NK-92 treated with Interleukin-12 subunit alpha and Interleukin-12 subunit beta, amount 100 ng/mL, for 24 hours (cell line): ENCODE results near the gene CITED1.
"Not testable (repeated sequence)": the region's sequence is repeated elsewhere in the genome, so short reads cannot be mapped to it uniquely, and the experiment has no call there.

Experiments
- DNase-seq: peaks from one replicate; lab custom pipeline; 2025; lab: John Stamatoyannopoulos, UW

Gene CITED1, protein sequence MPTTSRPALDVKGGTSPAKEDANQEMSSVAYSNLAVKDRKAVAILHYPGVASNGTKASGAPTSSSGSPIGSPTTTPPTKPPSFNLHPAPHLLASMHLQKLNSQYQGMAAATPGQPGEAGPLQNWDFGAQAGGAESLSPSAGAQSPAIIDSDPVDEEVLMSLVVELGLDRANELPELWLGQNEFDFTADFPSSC

DNA sequence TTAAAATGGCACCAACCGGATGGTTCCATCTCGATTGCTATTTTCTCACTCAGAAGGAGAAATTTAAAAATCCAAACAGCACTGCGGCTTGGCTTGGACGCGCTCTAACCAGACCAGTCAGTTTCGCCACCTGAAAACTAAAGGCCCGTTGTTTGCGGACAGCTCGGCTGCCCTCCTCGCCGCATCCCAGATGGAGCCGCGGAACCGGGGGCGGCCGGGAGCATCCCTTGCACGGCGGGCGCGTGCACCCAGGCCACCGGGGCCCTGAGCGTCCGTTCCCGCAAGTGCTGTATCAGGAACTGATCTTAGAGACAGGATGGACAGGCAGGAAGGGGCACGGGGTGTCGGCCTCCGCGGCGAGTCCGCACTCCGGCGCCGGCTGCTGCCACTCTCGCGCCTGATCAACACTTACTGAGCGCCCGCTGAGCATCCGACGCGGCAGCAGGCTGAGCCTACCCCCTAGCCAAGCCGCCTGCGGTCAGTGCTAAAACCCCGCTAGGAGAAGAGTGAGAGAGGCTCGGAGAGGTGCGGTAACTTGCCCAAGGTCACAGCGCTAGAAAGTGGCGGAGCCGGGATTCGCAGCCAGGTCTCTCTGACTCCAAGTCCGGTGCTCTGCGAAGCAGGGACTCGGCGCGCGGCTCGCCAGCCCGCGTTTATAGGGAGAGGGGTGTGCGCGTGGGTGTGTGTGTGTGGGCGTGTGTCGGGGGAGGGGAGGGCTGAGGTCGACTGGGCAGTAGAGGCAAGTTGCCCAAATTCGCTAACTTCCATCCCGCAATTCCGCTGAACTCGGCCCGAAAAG, at the start of gene CITED1:
TSS of gene CITED1 (minus strand) at position 629 of the 799 bp plus-strand sequence. CDS start 3,045 bp downstream, outside the sequence.
- no peak for DNase-seq

DNA sequence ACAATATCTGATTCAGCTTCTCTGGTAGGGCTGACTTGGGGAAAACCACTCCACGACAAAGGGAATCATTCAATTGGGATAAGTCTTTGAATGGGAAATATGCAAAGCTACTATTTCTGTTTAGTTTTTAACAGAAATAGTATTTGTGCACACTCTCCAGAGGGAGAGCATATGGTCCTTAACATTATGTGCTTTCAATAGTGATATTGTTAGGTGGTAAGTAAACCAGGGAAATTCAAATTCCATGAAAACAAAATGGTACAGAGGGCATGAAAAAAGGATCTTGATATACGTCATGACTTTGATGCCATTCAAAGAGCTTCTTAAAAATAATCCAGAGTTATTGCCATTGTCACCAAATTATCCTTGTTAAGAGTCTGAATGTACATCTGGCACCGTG, 47.1 kb upstream of the CITED1 start:
- DNase-seq, result no peak

GRCh38 chrX:72351606-72352334, 46.1 kb upstream of the CITED1 start:
- DNase-seq, result no peak

DNA sequence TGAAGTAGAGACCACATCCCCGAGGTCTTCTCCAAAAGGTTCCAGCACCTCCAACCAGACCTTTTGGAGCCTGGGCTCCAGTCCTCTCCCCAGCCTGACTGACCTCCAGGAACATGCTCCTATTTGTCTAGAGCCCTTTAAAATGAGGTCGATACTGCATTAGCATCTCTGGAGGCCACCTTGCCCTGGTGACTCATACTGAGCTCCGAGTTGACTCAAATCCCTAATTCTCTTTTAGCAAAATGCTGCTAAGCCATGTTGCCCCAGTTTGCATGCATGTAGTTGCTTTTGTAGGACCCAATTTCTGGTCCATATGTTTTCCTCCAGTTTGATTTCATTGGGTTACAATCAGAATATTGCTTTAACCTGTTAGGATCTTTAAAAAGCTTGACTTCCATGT, 43.5 kb upstream of the CITED1 start:
- no peak for DNase-seq

DNA sequence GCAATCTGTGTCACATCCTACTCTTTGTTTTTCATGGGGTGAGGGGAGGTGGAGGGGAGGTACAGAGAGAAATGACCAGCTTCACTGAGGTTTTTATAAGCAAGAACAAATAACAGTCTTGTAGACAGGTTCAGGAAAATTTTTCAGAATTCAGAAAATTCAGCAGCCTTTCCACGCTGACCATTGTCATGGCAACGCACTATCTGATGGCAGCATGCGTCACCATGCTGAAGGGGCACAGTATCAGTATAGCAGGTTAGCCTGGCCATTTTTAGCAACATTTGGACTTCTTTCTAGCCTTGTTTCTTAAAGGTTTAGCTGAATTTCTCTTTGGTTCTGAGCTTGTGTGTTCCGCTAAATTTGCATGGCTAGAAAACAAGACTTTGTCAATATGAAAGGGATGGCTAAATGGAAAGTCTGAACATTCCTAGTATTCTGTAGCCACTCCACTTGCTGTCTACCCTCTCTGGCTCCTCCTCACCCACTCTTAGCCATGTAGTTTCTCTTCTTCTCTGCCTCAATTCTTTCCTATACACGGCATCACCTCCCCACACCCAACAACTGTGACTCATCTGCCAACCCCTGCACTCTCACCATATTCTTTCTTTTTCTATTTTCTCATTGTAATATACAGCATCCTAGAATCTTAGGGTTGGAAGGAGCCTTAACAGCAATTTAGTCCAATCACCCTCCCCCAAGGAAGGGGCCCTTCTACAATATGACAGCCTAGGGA, 42.7 kb upstream of the CITED1 start:
- no peak for DNase-seq

GRCh38 chrX:72347366-72347765, 41.7 kb upstream of the CITED1 start:
- DNase-seq, result no peak

GRCh38 chrX:72346302-72346949, 40.7 kb upstream of the CITED1 start:
- no peak for DNase-seq

- DNase-seq, result no peak
Measured at GRCh38 chrX:72340626-72341025, 34.9 kb upstream of the CITED1 start.

- no peak for DNase-seq
Measured at GRCh38 chrX:72340041-72340440, 34.3 kb upstream of the CITED1 start.

DNA sequence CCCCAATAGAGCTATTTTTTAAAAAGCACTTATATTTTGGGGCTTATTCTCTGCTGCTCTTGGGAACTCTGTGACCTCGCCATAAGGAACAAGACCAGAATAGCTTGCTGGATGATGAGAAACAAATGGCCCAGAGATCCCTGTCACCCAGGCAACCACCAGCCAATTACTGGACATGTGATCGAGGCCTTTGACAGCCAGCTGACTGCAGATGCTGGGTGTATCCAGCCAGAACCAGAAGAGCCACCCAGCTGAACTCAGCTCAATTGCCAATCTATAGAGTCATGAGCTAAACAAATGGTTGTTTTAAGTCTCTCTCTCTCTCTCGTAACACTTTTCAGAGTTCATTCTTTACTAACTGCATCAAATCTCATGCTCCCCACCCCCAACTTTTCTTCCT, 24.4 kb upstream of the CITED1 start:
- DNase-seq, result no peak

DNA sequence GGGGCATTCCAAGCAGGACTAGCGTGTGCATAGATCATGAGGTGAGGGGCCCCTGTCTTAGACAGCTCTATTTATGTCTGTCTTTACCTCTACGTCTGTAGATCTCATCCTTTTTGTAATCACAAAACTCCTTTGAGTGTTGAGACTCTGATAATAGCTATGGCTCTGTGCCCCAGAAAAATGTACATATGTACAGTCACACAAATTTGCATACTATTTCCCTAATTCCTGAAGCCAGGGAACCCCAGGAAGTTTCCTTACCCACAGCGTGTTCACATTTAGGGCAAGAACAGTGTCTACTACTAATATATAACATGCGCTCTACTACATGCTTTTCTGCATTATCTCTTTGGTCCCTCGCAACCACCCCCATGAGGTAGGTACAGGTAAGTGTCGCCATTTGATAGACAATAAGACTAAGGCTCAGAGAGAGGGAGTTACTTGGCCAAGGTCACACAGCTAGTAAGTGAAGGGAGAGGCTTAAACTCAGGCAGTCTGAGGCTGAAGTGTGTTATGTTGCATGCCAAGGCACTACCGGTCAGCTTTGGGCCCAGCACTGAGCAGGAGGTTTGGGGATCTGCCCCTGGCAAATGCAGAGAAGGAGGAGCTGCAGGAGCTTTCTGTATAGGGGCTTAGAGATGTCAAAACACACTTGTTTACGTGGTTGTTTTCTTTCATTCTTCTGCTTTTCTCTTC, 21.0 kb upstream of the CITED1 start:
- DNase-seq, result no peak

DNA sequence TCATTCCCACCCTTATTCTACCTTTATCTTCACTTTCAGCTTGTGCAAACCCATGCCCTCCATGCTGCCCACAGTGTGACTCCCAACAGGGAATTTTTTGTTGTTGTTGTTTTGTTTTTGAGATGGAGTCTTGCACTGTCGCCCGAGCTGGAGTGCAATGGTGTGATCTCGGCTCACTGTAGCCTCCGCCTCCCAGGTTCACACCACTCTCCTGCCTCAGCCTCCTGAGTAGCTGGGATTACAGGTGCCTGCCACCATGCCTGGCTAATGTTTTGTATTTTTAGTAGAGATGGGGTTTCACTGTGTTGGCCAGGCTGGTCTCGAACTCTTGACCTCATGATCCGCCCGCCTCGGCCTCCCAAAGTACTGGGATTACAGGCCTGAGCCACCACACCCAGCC, 13.9 kb upstream of the CITED1 start:
- not testable (repeated sequence) for DNase-seq

GRCh38 chrX:72317139-72317538, 11.4 kb upstream of the CITED1 start:
- no peak for DNase-seq

GRCh38 chrX:72316408-72317110, 10.8 kb upstream of the CITED1 start:
- DNase-seq, result no peak

- no peak for DNase-seq
Measured at GRCh38 chrX:72314881-72315280, 9.2 kb upstream of the CITED1 start.

DNA sequence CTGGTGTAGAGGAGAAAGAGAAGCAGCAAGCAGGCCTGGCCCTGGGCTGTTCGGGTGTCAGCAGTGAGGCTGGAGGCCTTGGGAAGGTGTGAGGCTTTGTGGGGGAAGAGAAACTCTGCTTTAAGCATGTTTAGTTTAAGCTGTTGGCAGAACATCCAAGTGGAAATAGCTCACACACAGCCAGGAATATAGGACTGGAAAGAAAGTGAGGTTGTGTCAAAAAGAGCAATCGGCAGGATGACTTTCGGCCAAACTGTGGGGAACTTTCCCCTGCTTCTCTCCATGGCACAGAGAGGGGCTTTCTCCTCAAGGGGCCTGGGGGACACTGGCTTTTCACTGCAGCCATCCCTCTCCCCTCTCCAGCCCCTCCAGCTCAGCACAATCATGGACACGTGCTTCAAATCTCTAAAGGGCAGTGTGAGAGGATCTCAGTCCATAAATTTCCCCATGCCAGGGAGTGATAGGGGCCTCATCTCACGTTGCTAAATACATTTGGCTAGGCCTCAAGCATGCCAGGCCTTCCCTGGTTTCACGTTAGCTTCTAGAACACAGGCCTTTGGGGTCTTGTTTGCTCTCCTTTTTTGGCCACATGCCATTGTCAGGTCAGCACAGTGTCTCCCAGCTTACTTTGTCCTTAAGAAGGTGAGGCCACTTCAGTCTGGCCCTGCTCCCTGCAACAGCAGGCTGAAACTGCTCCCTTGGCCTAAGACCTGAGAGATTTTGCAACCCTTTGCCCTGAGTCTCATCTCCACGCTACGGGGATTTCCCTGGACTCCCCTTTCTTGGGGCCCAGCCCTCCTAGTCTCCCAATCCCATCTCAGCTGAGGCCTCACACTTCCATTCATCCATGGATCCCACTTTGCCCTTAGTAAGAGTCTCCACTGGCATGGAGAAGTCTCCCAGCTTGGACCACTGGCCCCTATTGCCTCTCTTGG, 8.3 kb upstream of the CITED1 start:
- DNase-seq, result no peak

DNA sequence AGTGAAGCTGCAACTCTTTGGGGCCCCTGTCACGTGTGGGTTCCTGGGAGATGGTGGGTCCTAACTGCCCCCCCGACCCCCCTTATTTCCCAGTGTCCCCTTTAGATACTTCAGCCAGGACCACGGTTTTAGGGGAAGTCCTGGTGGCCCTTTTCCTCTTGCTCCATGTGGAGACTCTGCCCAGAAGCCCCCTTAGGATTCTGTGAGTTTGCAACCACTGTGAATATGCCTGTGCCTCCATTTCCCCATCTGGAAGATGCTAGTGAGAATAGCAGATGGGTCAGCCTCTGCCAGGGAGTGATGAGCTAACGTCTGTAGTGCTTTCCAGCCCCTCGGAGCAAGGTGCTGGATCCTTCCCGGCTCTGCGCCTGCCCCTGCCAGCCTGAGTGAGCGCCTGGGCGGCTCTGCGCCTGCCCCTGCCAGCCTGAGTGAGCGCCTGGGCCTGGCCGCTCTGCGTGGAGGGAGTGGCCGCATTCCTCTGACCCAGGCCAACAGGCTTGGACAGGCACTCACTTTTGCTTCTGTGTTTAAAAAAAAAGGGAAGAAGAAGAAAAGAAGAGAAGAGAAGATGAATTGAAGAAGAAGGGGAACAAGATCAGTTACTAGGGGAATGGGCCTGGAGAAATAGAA, 6.7 kb upstream of the CITED1 start:
- DNase-seq, result no peak

GRCh38 chrX:72309297-72310071, 3.8 kb upstream of the CITED1 start:
- no peak for DNase-seq
